Measurements from ENCODE around the gene ASIP. TPM values are rescaled to one million over a fixed set of nuclear protein-coding genes. Genes with fewer than 3 reads are reported as not detected.
"Not testable (repeated sequence)": the region's sequence is repeated elsewhere in the genome, so short reads cannot be mapped to it uniquely, and the experiment has no call there.

ASIP gene
- total RNA-seq, 1 donor from 2014 or later = not detected

- Mint-ChIP-seq H3K4me3 (ENCODE audit: low read depth) (no peak overlapping the region), H3K4me1 (ENCODE audit: low read depth) (peaks cover 7% of the 10 kb centered on the region), H3K36me3 (ENCODE audit: insufficient read depth) (no peaks in the 10 kb centered on the region), H3K27me3 (peaks cover 3% of the 10 kb centered on the region), H3K9me3 (ENCODE audit: low read depth) (peaks cover 7% of the 10 kb centered on the region), H3K27ac (peak overlapping the region; percentile 53)
- DNase-seq (ENCODE audit: low spot score, unreplicated experiment) = no peak
- TF ChIP-seq CTCF (IDR thresholded peaks at IDR 0.05; ENCODE audit: unreplicated experiment) = no peak
Measured at GRCh38 chr20:34243377-34243776, 2.2 kb downstream of the ASIP start.

- Mint-ChIP-seq H3K36me3 (ENCODE audit: insufficient read depth) (no peaks in the 10 kb centered on the region), H3K9me3 (ENCODE audit: low read depth) (no peaks in the 10 kb centered on the region), H3K4me3 (ENCODE audit: low read depth) (no peak overlapping the region), H3K27ac (peak overlapping the region; percentile 59), H3K27me3 (no peaks in the 10 kb centered on the region), H3K4me1 (ENCODE audit: low read depth) (peaks cover 7% of the 10 kb centered on the region)
- no peak for TF ChIP-seq CTCF (IDR thresholded peaks at IDR 0.05; ENCODE audit: unreplicated experiment)
- DNase-seq (ENCODE audit: low spot score, unreplicated experiment) = no peak
Measured at GRCh38 chr20:34246126-34246626, 5.0 kb downstream of the ASIP start.

- peaks cover 8% of the 10 kb centered on the region for H3K4me1 Mint-ChIP-seq (ENCODE audit: low read depth)
- H3K4me3 Mint-ChIP-seq (ENCODE audit: low read depth) = no peak overlapping the region
- no peaks in the 10 kb centered on the region for H3K27me3 Mint-ChIP-seq
- H3K27ac Mint-ChIP-seq = peak overlapping the region; percentile 21
- H3K9me3 Mint-ChIP-seq (ENCODE audit: low read depth) = peaks cover 5% of the 10 kb centered on the region
- DNase-seq (ENCODE audit: low spot score, unreplicated experiment) = no peak
- TF ChIP-seq CTCF (IDR thresholded peaks at IDR 0.05; ENCODE audit: unreplicated experiment) = no peak
- no peaks in the 10 kb centered on the region for H3K36me3 Mint-ChIP-seq (ENCODE audit: insufficient read depth)
Measured at GRCh38 chr20:34249291-34249690, 8.1 kb downstream of the ASIP start.

GRCh38 chr20:34250005-34250404 lies 8.8 kb downstream of the ASIP start:
- H3K4me3 Mint-ChIP-seq (ENCODE audit: low read depth) = no peak overlapping the region
- H3K27me3 Mint-ChIP-seq = no peaks in the 10 kb centered on the region
- peaks cover 5% of the 10 kb centered on the region for H3K9me3 Mint-ChIP-seq (ENCODE audit: low read depth)
- DNase-seq (ENCODE audit: low spot score, unreplicated experiment) = no peak
- peaks cover 11% of the 10 kb centered on the region for H3K4me1 Mint-ChIP-seq (ENCODE audit: low read depth)
- no peak for TF ChIP-seq CTCF (IDR thresholded peaks at IDR 0.05; ENCODE audit: unreplicated experiment)
- H3K36me3 Mint-ChIP-seq (ENCODE audit: insufficient read depth) = no peaks in the 10 kb centered on the region
- no peak overlapping the region for H3K27ac Mint-ChIP-seq

GRCh38 chr20:34251619-34252018 lies 10.4 kb downstream of the ASIP start:
- Mint-ChIP-seq H3K27ac (no peak overlapping the region), H3K36me3 (ENCODE audit: insufficient read depth) (no peaks in the 10 kb centered on the region), H3K9me3 (ENCODE audit: low read depth) (peaks cover 5% of the 10 kb centered on the region), H3K27me3 (no peaks in the 10 kb centered on the region), H3K4me1 (ENCODE audit: low read depth) (peaks cover 12% of the 10 kb centered on the region), H3K4me3 (ENCODE audit: low read depth) (no peak overlapping the region)
- no peak for TF ChIP-seq CTCF (IDR thresholded peaks at IDR 0.05; ENCODE audit: unreplicated experiment)
- no peak for DNase-seq (ENCODE audit: low spot score, unreplicated experiment)

GRCh38 chr20:34252431-34253086 lies 11.3 kb downstream of the ASIP start:
- H3K27ac Mint-ChIP-seq = peak overlapping the region; percentile 22
- H3K36me3 Mint-ChIP-seq (ENCODE audit: insufficient read depth); H3K4me3 Mint-ChIP-seq (ENCODE audit: low read depth); H3K9me3 Mint-ChIP-seq (ENCODE audit: low read depth); H3K27me3 Mint-ChIP-seq; DNase-seq (ENCODE audit: low spot score, unreplicated experiment): not testable (repeated sequence)
- peaks cover 12% of the 10 kb centered on the region for H3K4me1 Mint-ChIP-seq (ENCODE audit: low read depth)

All from progenitor cell of endocrine pancreas (in vitro differentiated cells).